Measurements from ENCODE around the gene SLC25A2. TPM values are rescaled to one million over a fixed set of nuclear protein-coding genes. Genes with fewer than 3 reads are reported as not detected.
A peak's percentile ranks its signal among the peaks of the same experiment; 100 is the strongest.
"Not testable (repeated sequence)": the region's sequence is repeated elsewhere in the genome, so short reads cannot be mapped to it uniquely, and the experiment has no call there.

Gene SLC25A2
- total RNA-seq, result 0.16 TPM
- long read RNA-seq, result 0 reads

DNA sequence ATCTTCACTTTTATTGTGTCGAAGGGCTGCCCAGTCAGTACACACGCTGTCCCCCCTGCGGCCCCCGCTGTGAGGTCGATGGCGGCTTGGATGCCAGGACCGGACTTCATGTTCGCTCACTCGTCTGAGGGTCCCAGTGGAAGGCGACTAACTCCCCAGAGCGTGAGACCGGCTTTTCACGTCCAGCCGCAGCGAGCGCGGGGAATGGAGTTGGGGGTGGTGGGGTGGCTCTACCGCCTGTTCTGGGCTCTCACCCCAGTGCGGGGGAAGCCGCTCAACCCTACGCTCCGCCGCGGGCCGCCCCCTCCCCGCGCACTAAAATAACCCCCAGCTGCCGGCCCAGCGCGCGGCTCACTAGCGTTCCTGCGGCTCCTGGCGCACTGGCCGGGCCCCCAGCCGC lies at the start of gene SLC25A2:
SLC25A2 (minus strand) TSS at position 294 of the 400 bp plus-strand sequence; CDS start at position 110, 184 bp downstream.
- intact Hi-C loops (cut with DNase I), result loop anchor here (5.0 kb wide), 1 partner anchor 36 kb away; no protein-coding TSS in a partner anchor
- DNase-seq (no peak), ATAC-seq (ENCODE audit: poor library complexity) (no peak)

DNA sequence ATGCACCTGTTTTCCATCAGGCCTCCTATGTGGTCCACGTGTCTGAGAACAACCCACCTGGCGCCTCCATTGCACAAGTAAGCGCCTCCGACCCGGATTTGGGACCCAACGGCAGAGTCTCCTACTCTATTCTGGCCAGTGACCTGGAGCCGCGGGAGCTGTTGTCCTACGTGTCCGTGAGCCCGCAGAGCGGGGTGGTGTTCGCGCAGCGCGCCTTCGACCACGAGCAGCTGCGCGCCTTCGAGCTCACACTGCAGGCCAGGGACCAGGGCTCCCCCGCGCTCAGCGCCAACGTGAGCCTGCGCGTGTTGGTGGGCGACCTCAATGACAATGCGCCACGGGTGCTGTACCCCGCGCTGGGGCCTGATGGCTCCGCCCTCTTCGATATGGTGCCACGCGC lies 47.7 kb upstream of the SLC25A2 start:
- no peak for ATAC-seq (ENCODE audit: poor library complexity)
- intact Hi-C loops (cut with DNase I), result no loop called here
- DNase-seq, result no peak

DNA sequence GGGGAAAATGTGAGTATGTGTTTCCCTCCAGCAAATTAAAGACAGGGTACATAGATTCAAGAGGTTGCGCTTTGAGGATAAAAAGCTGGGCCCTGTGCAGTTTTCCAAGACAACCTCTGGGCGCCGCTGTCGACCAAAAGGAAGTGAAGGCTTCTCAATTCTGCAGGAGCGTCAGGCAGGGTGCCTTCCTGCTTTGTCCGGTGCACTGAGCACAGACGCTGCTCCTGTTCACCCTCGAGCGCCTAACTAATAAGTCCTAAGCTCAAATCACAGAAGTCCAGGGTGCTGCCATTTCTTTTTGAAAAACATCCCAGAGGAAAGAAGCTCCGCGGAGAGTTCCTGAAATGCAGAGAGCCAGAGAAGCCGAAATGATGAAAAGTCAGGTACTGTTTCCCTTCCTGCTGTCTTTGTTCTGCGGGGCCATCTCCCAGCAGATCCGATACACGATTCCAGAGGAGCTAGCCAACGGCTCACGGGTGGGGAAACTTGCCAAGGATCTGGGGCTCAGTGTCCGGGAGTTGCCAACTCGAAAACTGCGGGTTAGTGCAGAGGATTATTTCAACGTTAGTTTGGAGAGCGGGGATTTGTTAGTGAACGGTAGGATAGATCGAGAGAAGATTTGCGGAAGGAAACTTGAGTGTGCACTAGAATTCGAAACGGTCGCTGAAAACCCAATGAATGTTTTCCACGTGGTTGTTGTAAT lies 46.2 kb upstream of the SLC25A2 start, which contains the start of gene PCDHGB1:
PCDHGB1 (plus strand) TSS at position 183 of the 703 bp plus-strand sequence; CDS start at position 345, 162 bp downstream.
- DNase-seq (peak; percentile 55), ATAC-seq (ENCODE audit: poor library complexity) (peak; percentile 82)
- intact Hi-C loops (cut with DNase I), result loop anchor here (5.0 kb wide), 1 partner anchor 62 kb away; the partner anchor contains the start of gene PCDHGA10

DNA sequence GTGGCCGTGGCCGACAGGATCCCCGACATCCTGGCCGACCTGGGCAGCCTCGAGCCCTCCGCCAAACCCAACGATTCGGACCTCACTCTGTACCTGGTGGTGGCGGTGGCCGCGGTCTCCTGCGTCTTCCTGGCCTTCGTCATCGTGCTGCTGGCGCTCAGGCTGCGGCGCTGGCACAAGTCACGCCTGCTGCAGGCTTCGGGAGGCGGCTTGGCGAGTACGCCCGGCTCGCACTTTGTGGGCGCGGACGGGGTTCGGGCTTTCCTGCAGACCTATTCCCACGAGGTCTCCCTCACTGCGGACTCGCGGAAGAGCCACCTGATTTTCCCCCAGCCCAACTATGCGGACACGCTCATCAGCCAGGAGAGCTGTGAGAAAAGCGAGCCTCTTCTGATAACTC lies 42.2 kb upstream of the SLC25A2 start:
- ATAC-seq (ENCODE audit: poor library complexity), result not testable (repeated sequence)
- intact Hi-C loops (cut with DNase I), result loop anchor here (5.0 kb wide), 1 partner anchor 66 kb away; the partner anchor contains the start of gene PCDHGA10

DNA sequence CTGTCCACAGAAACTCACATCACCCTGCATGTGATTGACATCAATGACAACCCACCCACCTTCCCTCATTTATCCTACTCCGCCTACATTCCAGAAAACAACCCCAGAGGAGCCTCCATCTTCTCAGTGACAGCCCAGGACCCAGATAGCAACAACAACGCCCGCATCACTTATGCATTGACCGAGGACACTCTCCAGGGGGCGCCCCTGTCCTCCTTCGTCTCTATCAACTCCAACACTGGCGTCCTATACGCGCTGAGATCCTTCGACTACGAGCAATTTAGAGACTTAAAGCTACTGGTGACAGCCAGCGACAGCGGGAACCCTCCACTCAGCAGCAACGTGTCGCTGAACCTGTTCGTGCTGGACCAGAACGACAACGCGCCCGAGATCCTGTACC lies 41.5 kb upstream of the SLC25A2 start:
- no peak for ATAC-seq (ENCODE audit: poor library complexity)
- intact Hi-C loops (cut with DNase I), result loop anchor here (5.0 kb wide), 1 partner anchor 67 kb away; the partner anchor contains the start of gene PCDHGA10
- no peak for DNase-seq

More for the DNA sequence above, 42.2 kb upstream of the SLC25A2 start:
- DNase-seq, result not testable (repeated sequence)

DNA sequence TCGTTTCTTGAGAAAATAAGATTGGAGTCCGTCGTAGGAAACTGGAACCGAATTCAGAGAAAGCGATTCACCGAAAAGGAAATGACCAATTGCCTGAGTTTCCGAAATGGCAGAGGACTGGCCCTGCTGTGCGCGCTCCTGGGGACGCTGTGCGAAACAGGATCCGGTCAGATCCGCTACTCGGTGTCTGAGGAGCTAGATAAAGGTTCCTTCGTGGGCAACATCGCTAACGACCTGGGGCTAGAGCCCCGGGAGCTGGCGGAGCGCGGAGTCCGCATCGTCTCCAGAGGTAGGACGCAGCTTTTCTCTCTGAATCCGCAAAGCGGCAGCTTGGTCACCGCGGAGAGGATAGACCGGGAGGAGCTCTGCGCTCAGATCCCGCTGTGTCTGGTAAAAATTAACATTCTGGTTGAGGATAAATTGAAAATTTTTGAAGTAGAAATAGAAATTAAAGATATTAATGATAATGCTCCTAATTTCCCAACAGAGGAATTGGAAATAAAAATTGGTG lies 40.2 kb upstream of the SLC25A2 start:
- no peak for DNase-seq
- ATAC-seq (ENCODE audit: poor library complexity), result peak; percentile 21
- intact Hi-C loops (cut with DNase I), result no loop called here

DNA sequence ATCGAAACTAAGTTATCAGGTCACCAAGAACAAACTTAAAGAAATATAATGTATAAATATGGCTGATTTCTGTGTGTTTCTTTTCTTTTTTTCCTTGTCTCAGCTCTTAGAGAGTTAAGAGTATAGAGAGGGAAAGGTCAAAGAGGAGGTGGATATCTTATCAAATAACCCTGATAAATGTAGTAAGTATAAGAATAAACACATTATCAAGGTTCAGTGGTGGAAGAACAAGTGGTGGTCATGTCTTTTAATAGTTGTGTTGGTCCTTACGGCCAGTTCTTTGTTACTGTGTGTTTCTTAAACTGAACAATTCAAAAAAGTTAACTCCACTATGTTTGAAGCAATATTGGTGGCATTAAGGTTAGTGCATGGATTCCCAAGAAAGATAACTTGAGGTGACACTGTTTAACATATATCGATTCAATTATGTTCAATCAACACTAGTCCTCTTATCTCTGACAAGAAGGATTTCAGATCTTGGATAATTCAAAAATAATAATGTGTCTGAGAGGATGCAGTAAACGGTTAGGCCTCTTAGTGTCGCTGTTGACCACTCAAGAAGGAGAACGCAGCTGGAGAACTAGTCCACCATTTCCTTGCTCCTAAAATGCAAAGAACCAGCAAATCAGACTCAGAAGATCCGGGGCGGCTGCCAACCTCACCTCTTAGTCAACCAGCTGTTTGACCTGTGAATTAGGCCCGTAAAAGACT lies 39.5 kb upstream of the SLC25A2 start, which contains the start of gene PCDHGA3:
PCDHGA3 (plus strand) TSS at position 588 of the 711 bp plus-strand sequence. CDS start 205 bp downstream, outside the sequence.
- ATAC-seq (ENCODE audit: poor library complexity), result peak; percentile 66
- intact Hi-C loops (cut with DNase I), result no loop called here
- no peak for DNase-seq

DNA sequence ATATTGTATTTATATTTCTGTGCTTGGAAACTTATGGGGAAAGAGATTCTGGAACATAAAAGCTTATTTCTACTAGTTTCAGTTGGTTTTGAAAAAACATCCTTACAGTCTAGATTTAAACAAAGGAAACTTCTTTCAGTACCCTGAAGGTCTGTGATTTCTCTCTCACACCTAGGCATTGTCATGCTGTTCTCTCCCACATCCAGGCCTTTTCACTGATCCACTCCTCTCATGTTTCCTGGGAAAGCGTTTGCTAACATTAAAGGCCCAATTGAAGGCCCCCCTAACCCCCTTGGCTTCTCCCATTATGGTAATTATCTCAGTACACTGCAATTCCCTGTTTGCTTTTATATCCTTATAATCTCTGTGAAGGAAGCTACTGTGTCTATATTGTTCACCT lies 38.9 kb upstream of the SLC25A2 start:
- no peak for DNase-seq
- ATAC-seq (ENCODE audit: poor library complexity), result peak; percentile 67
- intact Hi-C loops (cut with DNase I), result no loop called here

DNA sequence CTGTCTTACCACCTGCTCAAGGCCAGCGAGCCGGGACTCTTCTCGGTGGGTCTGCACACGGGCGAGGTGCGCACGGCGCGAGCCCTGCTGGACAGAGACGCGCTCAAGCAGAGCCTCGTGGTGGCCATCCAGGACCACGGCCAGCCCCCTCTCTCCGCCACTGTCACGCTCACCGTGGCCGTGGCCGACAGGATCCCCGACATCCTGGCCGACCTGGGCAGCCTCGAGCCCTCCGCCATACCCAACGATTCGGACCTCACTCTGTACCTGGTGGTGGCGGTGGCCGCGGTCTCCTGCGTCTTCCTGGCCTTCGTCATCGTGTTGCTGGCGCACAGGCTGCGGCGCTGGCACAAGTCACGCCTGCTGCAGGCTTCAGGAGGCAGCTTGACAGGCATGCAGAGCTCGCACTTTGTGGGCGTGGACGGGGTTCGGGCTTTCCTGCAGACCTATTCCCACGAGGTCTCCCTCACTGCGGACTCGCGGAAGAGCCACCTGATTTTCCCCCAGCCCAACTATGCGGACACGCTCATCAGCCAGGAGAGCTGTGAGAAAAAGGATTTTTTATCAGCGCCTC lies 37.0 kb upstream of the SLC25A2 start:
- DNase-seq, result peak; percentile 54
- ATAC-seq (ENCODE audit: poor library complexity); intact Hi-C loops (cut with DNase I): not testable (repeated sequence)

DNA sequence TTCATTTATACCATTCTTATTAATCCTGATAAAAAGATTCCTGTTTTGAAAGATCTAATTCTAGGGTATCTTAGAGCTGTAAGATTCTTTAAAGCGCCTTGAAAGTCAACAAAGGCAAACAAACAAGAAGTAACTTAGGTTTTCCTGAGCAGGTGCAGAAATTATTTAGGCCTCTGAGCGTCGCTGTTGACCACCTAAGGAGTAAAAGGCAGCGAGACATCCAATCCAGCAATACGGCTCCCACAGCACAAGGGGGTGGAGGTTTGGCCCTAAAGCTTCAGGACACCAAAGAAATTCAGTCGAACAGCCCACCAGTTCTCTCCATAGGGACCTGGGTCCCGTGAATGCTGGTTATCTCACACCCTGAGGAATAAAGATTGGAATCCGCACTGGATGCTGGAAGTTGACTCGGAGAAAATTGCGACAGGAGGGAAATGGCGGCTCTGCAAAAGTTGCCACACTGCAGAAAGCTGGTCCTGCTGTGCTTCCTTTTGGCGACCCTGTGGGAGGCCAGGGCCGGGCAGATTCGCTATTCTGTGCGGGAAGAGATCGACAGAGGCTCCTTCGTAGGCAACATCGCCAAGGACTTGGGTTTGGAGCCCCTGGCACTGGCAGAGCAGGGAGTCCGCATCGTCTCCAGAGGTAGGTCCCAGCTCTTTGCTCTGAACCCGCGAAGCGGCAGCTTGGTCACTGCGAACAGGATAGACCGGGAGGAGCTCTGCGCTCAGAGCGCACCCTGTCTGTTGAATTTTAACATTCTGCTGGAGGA lies 34.9 kb upstream of the SLC25A2 start, which contains the start of gene PCDHGA2:
PCDHGA2 (plus strand) TSS at position 223 of the 769 bp plus-strand sequence.
- intact Hi-C loops (cut with DNase I), result no loop called here
- ATAC-seq (ENCODE audit: poor library complexity), result peak; percentile 67
- no peak for DNase-seq

DNA sequence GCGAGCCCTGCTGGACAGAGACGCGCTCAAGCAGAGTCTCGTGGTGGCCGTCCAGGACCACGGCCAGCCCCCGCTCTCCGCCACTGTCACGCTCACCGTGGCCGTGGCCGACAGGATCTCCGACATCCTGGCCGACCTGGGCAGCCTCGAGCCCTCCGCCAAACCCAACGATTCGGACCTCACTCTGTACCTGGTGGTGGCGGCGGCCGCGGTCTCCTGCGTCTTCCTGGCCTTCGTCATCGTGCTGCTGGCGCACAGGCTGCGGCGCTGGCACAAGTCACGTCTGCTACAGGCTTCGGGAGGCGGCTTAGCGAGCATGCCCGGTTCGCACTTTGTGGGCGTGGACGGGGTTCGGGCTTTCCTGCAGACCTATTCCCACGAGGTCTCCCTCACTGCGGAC lies 28.7 kb upstream of the SLC25A2 start:
- DNase-seq; intact Hi-C loops (cut with DNase I); ATAC-seq (ENCODE audit: poor library complexity): not testable (repeated sequence)

DNA sequence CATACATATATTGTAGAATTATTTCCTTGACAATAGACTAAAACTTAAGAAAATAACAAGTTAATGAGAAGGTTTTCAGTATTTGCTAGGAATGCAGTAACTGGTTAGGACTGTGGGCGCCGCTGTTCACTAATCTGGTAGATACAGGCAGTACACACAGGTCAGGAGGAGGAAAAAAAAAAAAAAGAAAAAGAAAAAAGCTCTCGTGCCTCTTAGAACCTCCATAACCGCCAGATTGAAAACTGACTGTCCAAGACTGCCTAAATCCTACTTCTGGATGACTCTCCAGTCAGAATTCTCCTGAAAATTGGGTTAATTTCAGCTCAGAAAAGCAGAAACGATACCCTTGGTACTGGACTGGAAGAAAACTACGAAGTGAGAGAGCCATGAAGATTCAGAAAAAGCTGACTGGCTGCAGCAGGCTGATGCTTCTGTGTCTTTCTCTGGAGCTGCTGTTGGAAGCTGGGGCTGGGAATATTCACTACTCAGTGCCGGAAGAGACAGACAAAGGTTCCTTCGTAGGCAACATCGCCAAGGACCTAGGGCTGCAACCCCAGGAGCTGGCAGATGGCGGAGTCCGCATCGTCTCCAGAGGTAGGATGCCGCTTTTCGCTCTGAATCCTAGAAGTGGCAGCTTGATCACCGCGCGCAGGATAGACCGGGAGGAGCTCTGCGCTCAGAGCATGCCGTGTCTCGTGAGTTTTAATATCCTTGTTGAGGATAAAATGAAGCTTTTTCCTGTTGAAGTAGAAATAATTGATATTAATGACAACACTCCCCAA lies 26.6 kb upstream of the SLC25A2 start, which contains the start of gene PCDHGA1:
PCDHGA1 (plus strand) TSS at position 216 of the 782 bp plus-strand sequence.
- ATAC-seq (ENCODE audit: poor library complexity) (peak; percentile 64), DNase-seq (no peak)
- intact Hi-C loops (cut with DNase I), result no loop called here

DNA sequence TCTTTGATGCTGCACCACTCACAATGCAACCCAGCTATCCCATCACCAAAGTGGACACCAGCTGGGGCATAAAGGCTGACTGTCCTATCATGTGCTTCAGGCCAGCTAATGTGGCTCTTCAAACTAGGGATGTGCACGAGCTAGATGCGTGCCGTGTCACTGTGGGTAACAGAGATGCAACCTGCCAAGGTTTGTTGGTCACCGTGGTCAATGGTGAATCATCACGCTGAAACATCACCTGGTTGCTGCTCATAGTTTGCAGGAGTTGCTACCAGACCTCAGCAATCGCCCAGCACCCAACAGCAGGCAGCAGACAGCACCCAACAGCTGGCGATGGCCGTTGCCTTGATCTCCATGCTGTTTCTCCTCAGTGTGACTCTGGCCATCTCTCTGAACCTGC lies 24.4 kb upstream of the SLC25A2 start:
- no peak for DNase-seq
- intact Hi-C loops (cut with DNase I), result no loop called here
- ATAC-seq (ENCODE audit: poor library complexity), result no peak

DNA sequence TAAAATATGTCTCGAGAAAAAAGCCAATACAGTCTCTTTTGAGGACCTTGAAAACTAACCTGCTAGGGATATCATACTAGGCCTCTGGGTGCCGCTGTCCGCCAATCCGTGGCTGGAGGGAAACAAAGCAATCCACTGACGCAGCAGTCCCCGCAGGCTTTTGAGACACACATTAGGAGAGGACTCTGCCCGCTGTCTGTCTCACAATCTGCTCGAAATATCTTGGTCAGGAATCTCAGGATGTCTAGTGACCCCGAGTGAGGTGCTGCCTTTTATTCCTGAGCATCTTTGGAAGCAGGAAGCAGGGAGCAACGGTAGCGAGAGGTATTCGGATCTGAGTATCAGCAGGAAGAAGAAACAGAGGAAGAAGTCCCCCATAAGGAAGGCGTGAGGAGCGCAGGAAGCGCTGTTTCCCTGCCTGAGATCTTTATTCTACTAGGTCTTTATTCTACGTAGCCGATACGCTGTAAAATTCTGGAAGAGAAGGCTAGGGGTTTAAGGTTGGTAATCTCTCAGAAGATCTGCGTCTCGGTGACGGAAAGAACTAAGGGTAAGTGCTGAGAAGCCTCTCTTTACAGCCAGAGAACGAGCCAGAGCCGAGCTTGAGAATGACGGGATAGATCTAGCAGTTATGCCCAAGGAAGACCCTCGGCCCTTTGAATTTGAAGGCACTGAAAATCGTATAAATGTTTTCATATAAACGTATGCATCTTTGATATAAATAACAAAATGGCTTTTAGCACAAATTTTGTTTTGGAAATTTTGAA lies 22.4 kb upstream of the SLC25A2 start:
- DNase-seq (peak; percentile 81), ATAC-seq (ENCODE audit: poor library complexity) (peak; percentile 92)
- intact Hi-C loops (cut with DNase I), result no loop called here

DNA sequence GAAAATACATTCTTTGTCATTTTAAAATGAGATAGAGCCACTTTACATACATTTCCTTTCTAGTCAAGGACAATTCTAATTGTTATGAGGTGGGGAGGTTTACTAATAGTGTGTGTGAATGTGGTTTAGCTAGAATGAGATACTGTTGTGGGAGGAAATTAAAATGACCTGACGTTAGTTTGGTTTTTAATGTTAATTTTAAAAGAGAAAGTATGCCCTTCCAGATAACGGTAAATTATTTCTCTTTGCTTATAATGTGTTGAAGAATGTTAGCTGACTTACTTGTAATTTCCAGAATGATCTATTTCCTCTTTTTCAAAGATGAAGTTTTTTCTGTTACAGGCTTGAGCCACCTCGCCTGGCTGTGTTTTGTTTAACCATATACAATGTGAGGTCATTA lies 18.4 kb upstream of the SLC25A2 start:
- DNase-seq (no peak), ATAC-seq (ENCODE audit: poor library complexity) (no peak)
- intact Hi-C loops (cut with DNase I), result loop anchor here (5.0 kb wide), 1 partner anchor 240 kb away; no protein-coding TSS in a partner anchor

Measured in Right ventricle myocardium superior (tissue), 1 donor.